Activated T-cell treated with anti-CD3 and anti-CD28 coated beads for 24 hours (primary cell): ENCODE data around the gene CACUL1.
"Not testable (repeated sequence)": the region's sequence is repeated elsewhere in the genome, so short reads cannot be mapped to it uniquely, and the experiment has no call there.

Experiments
- DNase-seq: peaks from one replicate; pipeline ENCODE4 v3.0.0-alpha.2; 2020; ENCODE audit warnings: low read depth

CACUL1 gene

DNA sequence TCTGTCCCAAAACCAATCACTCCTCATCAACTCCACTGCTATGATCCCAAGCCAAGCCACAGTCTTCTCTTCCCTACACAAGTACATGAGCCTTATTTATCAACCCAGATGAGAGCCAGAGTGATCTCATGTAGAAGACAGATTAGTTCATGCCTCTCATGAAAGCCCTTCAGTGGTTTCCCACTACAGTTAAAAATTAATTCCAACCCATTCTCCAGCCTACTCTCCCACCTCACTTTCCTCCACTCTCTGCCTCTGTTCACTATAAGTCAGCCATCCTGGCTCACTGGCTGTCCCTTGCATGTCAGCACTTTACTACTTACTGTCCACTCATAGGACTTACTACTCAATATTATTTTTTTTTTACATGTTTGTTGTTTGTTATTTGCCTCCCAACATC lies 67.3 kb downstream of the CACUL1 start:
- DNase-seq, result no peak

- no peak for DNase-seq
Measured at GRCh38 chr10:118682533-118682932, 72.2 kb downstream of the CACUL1 start.

DNA sequence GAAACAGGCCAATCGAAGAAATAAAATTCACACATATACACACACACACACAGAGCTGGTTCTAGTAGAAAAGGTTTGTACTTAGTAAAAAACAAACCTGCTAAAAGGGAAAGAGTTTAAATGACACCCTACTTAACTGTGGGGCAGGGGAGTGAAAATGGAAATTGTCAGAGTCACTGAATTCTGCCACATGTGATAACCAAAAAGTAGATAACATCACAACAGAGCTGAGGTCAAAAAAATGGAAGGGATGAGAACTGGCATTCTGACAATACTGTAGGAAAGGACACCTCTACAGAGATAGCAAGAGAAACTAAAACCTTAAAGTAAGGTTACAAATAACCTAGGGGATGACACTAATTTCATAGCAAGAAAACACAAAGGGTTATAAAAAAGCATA lies 74.6 kb downstream of the CACUL1 start:
- no peak for DNase-seq

DNA sequence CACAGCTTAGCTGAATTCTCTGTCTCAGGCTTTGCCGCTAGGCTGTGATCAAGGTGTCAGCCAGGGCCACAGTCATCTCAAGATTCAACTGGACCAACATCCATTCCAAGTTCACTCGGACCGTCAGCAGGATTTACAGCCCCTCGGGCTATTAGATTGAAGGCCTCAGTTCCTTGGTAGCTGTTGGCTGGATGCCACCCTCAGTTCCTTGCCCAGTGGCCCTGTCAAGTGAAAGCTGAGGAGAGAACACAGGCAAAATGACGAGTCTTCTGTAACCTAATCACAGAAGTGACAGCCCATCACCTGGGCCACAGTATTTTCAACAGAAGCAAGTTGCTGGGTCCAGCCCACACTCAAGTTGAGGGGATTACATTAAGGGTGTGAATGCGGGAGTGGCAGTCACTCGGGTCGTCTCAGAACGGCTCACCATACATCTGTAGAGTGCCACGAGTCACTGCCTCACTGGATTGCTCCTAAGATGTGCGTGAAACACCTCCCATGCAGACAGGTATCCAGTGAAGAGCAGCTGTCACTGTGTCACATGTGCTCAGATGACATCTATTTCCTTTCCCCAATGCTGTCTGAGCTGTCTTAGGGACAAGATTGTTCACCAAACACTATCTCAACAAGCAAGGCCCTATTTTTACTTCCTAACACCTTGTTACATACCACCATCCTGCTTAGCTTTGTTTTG lies 80.4 kb downstream of the CACUL1 start:
- DNase-seq, result no peak

- DNase-seq, result no peak
Measured at GRCh38 chr10:118672766-118673715, 81.7 kb downstream of the CACUL1 start.

GRCh38 chr10:118672153-118672552 lies 82.6 kb downstream of the CACUL1 start:
- DNase-seq, result no peak

GRCh38 chr10:118671221-118671620 lies 83.5 kb downstream of the CACUL1 start:
- not testable (repeated sequence) for DNase-seq

GRCh38 chr10:118670472-118671124 lies 84.2 kb downstream of the CACUL1 start:
- no peak for DNase-seq

GRCh38 chr10:118669835-118670234 lies 84.9 kb downstream of the CACUL1 start:
- DNase-seq, result no peak

- no peak for DNase-seq
Measured at GRCh38 chr10:118669020-118669791, 85.6 kb downstream of the CACUL1 start.

GRCh38 chr10:118668228-118668952 lies 86.4 kb downstream of the CACUL1 start:
- no peak for DNase-seq

GRCh38 chr10:118667732-118668131 lies 87.0 kb downstream of the CACUL1 start:
- DNase-seq, result no peak

GRCh38 chr10:118666350-118666749 lies 88.4 kb downstream of the CACUL1 start:
- DNase-seq, result no peak

DNA sequence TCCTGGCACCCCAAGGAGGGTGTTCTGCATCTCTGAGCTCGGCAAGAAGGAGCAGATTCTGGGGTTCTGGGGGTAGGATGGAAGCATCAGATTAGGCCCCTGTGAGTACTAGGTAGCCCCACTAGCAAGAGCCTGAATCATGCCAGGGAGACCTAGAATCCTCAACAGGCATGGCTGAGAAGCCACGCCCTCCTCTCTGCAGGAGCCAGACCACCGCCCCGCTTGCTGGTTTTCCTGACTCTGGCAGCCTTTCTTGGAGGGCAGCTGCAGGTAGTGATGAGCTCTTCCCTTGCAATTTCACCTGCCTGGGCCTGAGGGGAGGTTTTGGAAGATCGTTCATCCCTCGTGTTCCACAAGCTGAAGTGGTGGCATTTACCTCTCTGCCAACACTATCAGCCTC lies 90.4 kb downstream of the CACUL1 start:
- no peak for DNase-seq

- no peak for DNase-seq
Measured at GRCh38 chr10:118663176-118663575, 91.6 kb downstream of the CACUL1 start.

DNA sequence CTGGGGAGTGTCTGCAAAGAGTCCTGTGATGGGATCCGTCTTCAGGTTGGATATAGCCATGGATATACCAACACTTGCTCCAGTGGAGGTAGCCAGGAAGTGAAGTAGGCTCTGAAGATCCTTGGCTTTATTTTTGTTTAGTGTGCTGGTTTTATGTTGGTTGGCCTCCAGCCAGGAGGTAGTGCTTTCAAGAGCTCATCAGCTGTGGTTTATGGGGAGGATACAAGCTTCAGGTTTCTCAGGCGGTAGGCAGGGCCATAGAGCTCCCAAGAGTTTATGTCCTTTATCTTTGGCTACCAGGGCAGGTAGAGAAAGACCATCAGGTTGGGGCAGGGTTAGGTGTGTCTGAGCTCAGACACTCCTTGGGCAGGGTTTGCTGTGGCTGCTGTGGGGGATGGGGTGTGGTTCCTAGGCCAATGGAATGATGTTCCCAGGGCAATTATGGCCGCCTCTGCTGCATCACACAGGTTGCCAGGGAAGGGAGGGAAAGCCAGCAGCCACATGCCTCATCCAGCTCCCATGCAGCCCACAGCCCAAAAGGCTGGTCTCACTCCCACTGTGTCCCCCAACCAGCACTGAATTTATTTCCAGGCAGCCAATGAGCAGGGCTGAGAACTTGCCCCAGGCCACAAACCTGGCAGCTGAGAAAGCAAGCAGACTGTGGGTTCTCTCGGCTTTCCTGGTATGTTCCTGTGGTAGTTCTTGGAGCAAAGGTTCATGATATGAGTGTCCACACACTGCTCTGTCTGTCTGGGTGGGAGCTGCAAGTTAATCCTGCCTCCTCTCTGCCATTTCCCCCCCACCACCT lies 92.3 kb downstream of the CACUL1 start:
- no peak for DNase-seq

DNA sequence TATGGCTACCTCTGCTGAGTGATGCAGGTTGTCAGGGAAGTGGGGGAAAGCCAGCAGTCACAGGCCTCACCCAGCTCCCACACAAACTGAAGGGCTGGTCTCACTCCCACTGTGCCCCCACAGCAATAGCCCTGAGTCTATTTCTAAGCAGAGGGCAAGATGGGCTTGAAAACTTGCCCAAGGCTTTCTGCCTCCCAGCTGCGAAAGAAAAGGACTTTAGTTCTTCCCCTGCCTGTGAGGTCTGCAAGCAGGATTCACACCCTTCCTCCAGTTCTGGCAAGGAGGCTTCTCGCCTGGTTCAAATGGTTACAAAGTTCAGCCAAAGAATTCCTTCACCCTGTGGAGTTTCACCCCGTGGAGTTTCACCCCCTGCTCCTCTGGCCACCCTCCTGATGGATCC lies 96.0 kb downstream of the CACUL1 start:
- DNase-seq, result no peak

DNA sequence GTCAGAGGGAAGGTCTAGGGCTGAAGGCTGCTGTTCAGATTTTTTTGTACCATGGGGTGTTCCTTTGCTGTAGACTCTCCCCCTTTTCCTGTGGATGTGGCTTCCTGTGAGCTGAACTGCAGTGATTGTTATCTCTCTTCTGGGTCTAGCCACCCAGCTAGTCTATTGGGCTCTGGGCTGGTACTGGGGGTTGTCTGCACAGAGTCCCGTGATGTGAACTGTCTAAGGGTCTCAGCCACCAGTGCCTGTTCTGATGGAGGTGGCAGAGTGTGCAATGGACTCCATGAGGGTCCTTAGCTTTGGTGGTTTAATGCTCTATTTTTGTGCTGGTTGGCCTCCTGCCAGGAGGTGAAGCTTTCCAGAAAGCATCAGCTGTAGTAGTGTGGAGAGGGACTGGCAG lies 96.6 kb downstream of the CACUL1 start:
- DNase-seq, result not testable (repeated sequence)

- not testable (repeated sequence) for DNase-seq
Measured at GRCh38 chr10:118645294-118645693, 109.5 kb downstream of the CACUL1 start.

DNA sequence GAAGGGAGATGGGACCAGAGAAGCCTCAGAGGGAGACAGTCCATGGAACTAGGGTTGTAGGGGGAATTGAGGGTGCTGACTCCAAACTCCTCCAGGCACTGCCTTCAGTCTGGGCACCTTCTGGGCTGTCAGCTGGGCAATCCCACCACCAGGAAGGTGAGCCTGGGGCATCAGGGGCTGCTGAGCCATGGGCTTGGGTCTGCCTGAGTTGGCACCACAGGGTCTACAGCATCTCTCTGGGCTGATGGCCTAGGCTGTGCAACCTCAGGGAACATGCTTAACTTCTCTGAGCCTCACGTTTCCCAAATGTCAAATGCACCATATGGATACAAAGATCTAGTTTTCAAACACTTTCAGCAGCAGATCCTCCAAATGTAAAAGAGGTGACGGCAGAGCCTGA lies 112.5 kb downstream of the CACUL1 start:
- no peak for DNase-seq
